Gastrocnemius medialis (tissue), 4 donors: ENCODE data around the gene AIG1. TPM values are rescaled to one million over a fixed set of nuclear protein-coding genes. Genes with fewer than 3 reads are reported as not detected.

Source experiments
- ATAC-seq, 2 donors: fragments of 150-250 bp; one replicate each; pipeline ENCODE4 v1.9.1; 2016
- DNase-seq, 2 donors: peaks; one replicate each; pipeline ENCODE4 v3.0.0-alpha.2; 2019
- H3K27ac ChIP-seq, 4 donors: fragments of 200-600 bp; sonication (generic); 1 replicate in 1 of 4; 2 replicates in 3 of 4; pipeline ENCODE4 v1.5.1; 2016 to 2018; ENCODE audit warnings: mild to moderate bottlenecking in 2 of 4, moderate library complexity in 1 of 4
- H3K27me3 ChIP-seq, 3 donors: fragments of 200-600 bp; sonication (generic) in 2 of 3; 1 replicate in 1 of 3; 2 replicates in 2 of 3; pipeline versions ENCODE4 v1.5.1 to v1.6.0; 2016 to 2019; ENCODE audit warnings: mild to moderate bottlenecking in 1 of 3, moderate library complexity in 1 of 3
- H3K36me3 ChIP-seq, 2 donors: fragments of 200-600 bp; sonication (generic) in 1 of 2; one replicate each; pipeline ENCODE4 v1.5.1; 2017 to 2018
- H3K4me1 ChIP-seq, 2 donors: fragments of 200-600 bp; sonication (generic) in 1 of 2; one replicate each; pipeline ENCODE4 v1.5.1; 2016 to 2017; ENCODE audit warnings: mild to moderate bottlenecking in 2 of 2
- H3K4me3 ChIP-seq, 4 donors: fragments of 200-600 bp; sonication (generic) in 3 of 4; 1 replicate in 1 of 4; 2 replicates in 3 of 4; pipeline ENCODE4 v1.5.1; 2016 to 2019; ENCODE audit warnings: mild to moderate bottlenecking in 2 of 4
- H3K9me3 ChIP-seq, 3 donors: fragments of 200-600 bp; sonication (generic) in 2 of 3; 1 replicate in 1 of 3; 2 replicates in 2 of 3; pipeline ENCODE4 v1.5.1; 2016 to 2019
- CTCF ChIP-seq, 5 experiments: fragments of 450-650 bp in 3 of 5; fragments of 200-600 bp in 2 of 5; sonication (generic) in 2 of 5; IDR thresholded peaks in 4 of 5; conservative IDR thresholded peaks in 1 of 5; 1 replicate in 4 of 5; 2 replicates in 1 of 5; pipeline ENCODE4 v1.5.1; 2016 to 2019; ENCODE audit warnings: antibody characterized with exemption in 5 of 5, mild to moderate bottlenecking in 3 of 5, moderate library complexity in 3 of 5
- POLR2A ChIP-seq, 2 donors: fragments of 450-650 bp; IDR thresholded peaks; one replicate each; pipeline ENCODE4 v1.6.1; 2017; ENCODE audit warnings: antibody characterized with exemption in 2 of 2, mild to moderate bottlenecking in 2 of 2, moderate library complexity in 2 of 2
- in situ Hi-C, 4 donors: fragments of 200-750 bp; cut with MboI; loops; one replicate each; pipeline versions ENCODE4 v1.15.0 to v1.8.0; 2017; ENCODE audit warnings: low sequenced_read_pairs in 4 of 4
- intact Hi-C: fragments of 100-400 bp; cut with DNase I; formaldehyde crosslinking; loops from one replicate; pipeline ENCODE4 v1.15.1; 2023; ENCODE audit warnings: low total_unique reads
- total RNA-seq, 4 donors: library from RNA; depleted of rRNA; stranded (reverse); fragments of >200 nt; gene quantifications; one replicate each; pipeline versions ENCODE4 v1.1.0 to v1.2.3, GENCODE V29; 2016

AIG1 gene
- total RNA-seq, 4 donors from 2014 or later, result 5.3 to 10.3 (median 5.7) TPM

GRCh38 chr6:143267760-143268159 lies 207.1 kb downstream of the AIG1 start:
- H3K4me1 ChIP-seq, result no peaks in the 10 kb centered on the region
- DNase-seq, result no peak

GRCh38 chr6:143268439-143268838 lies 207.8 kb downstream of the AIG1 start:
- no peaks in the 10 kb centered on the region for H3K27me3 ChIP-seq
- no peak overlapping the region for H3K4me3 ChIP-seq
- in situ Hi-C loops (no loop called here), intact Hi-C loops (no loop called here)
- H3K27ac ChIP-seq, result no peak overlapping the region
- DNase-seq (no peak), ATAC-seq (no peak)
- H3K36me3 ChIP-seq, result no peaks in the 10 kb centered on the region
- H3K9me3 ChIP-seq, result no peaks in the 10 kb centered on the region
- TF ChIP-seq POLR2A (IDR thresholded peaks at IDR 0.05), result no peak
- TF ChIP-seq CTCF (IDR thresholded peaks at IDR 0.05 in 4 of 5, conservative IDR thresholded peaks at IDR 0.05 in 1 of 5), result no peak
- H3K4me1 ChIP-seq, result no peaks in the 10 kb centered on the region

More at GRCh38 chr6:143267760-143268159, 207.1 kb downstream of the AIG1 start:
- H3K4me3 ChIP-seq, result no peak overlapping the region
- ATAC-seq, result no peak
- in situ Hi-C loops, result no loop called here
- no peaks in the 10 kb centered on the region for H3K36me3 ChIP-seq
- intact Hi-C loops, result no loop called here
- TF ChIP-seq CTCF (IDR thresholded peaks at IDR 0.05 in 4 of 5, conservative IDR thresholded peaks at IDR 0.05 in 1 of 5), result no peak
- TF ChIP-seq POLR2A (IDR thresholded peaks at IDR 0.05), result no peak
- H3K27ac ChIP-seq, result no peak overlapping the region
- H3K9me3 ChIP-seq, result no peaks in the 10 kb centered on the region
- no peaks in the 10 kb centered on the region for H3K27me3 ChIP-seq

- no peaks in the 10 kb centered on the region for H3K9me3 ChIP-seq
- no peak overlapping the region for H3K4me3 ChIP-seq
- no peaks in the 10 kb centered on the region for H3K4me1 ChIP-seq
- H3K36me3 ChIP-seq, result no peaks in the 10 kb centered on the region
- H3K27me3 ChIP-seq, result no peaks in the 10 kb centered on the region
- ATAC-seq, result no peak
- H3K27ac ChIP-seq, result no peak overlapping the region
- intact Hi-C loops (no loop called here), in situ Hi-C loops (no loop called here)
- TF ChIP-seq CTCF (IDR thresholded peaks at IDR 0.05 in 4 of 5, conservative IDR thresholded peaks at IDR 0.05 in 1 of 5) (no peak), POLR2A (IDR thresholded peaks at IDR 0.05) (no peak)
- DNase-seq, result no peak
These were observed 209.3 kb downstream of the AIG1 start for GRCh38 chr6:143270026-143270425.

GRCh38 chr6:143271024-143271423 lies 210.3 kb downstream of the AIG1 start:
- ATAC-seq, result no peak
- in situ Hi-C loops (no loop called here), intact Hi-C loops (no loop called here)
- Histone ChIP-seq H3K27ac (no peak overlapping the region), H3K9me3 (no peaks in the 10 kb centered on the region), H3K36me3 (no peaks in the 10 kb centered on the region), H3K4me3 (no peak overlapping the region), H3K27me3 (no peaks in the 10 kb centered on the region), H3K4me1 (no peaks in the 10 kb centered on the region)
- TF ChIP-seq POLR2A (IDR thresholded peaks at IDR 0.05) (no peak), CTCF (IDR thresholded peaks at IDR 0.05 in 4 of 5, conservative IDR thresholded peaks at IDR 0.05 in 1 of 5) (no peak)
- DNase-seq, result no peak

GRCh38 chr6:143276436-143276835 lies 215.7 kb downstream of the AIG1 start:
- in situ Hi-C loops, result loop anchor here in 2 of 4 donors (25.0 kb wide), 1 partner anchor 589 kb away; no protein-coding TSS in a partner anchor
- ATAC-seq (no peak), DNase-seq (no peak)
- Histone ChIP-seq H3K4me1 (no peaks in the 10 kb centered on the region), H3K9me3 (no peaks in the 10 kb centered on the region), H3K4me3 (no peak overlapping the region), H3K27ac (no peak overlapping the region), H3K27me3 (no peaks in the 10 kb centered on the region), H3K36me3 (no peaks in the 10 kb centered on the region)
- TF ChIP-seq POLR2A (IDR thresholded peaks at IDR 0.05) (no peak), CTCF (IDR thresholded peaks at IDR 0.05 in 4 of 5, conservative IDR thresholded peaks at IDR 0.05 in 1 of 5) (no peak)
- intact Hi-C loops, result no loop called here
